Activated T-cell treated with anti-CD3 and anti-CD28 coated beads, Interleukin-2, amount 50 U/mL, for 4 hours (primary cell): ENCODE measurements around the gene STN1. TPM values are rescaled to one million over a fixed set of nuclear protein-coding genes. Genes with fewer than 3 reads are reported as not detected.
"Not testable (repeated sequence)": the region's sequence is repeated elsewhere in the genome, so short reads cannot be mapped to it uniquely, and the experiment has no call there.

ENCODE experiments used
- ATAC-seq, 2 donors: fragments of 200-7000 bp; cut with Tn5 transposase; one replicate each; pipeline ENCODE4 v1.10.0; 2021
- DNase-seq: peaks from one replicate; pipeline ENCODE4 v3.0.0-alpha.2; 2020
- H3K27me3 Mint-ChIP-seq: one replicate; pipeline ENCODE4 v1.8.0; 2021; ENCODE audit warnings: low read depth, mixed read lengths
- H3K36me3 Mint-ChIP-seq: one replicate; pipeline ENCODE4 v1.8.0; 2022; ENCODE audit warnings: mixed read lengths; ENCODE audit not compliant: insufficient read depth
- H3K4me1 Mint-ChIP-seq: one replicate; pipeline ENCODE4 v1.8.0; 2021; ENCODE audit warnings: low read depth, mixed read lengths
- H3K4me3 Mint-ChIP-seq: one replicate; pipeline ENCODE4 v1.8.0; 2021; ENCODE audit warnings: mild to moderate bottlenecking, moderate library complexity, mixed read lengths
- H3K9me3 Mint-ChIP-seq: one replicate; pipeline ENCODE4 v1.8.0; 2021; ENCODE audit warnings: mixed read lengths
- total RNA-seq, 3 donors: library from RNA; stranded (reverse); gene quantifications; one replicate each; pipeline ENCODE4 v1.2.1, GENCODE V29; 2021

Gene STN1
- total RNA-seq, 3 donors from 2014 or later, result 10.3 to 12.8 (median 10.4) TPM

- Mint-ChIP-seq H3K4me3 (peak overlapping the region; percentile 82), H3K36me3 (no peaks in the 10 kb centered on the region), H3K27me3 (peaks cover 32% of the 10 kb centered on the region), H3K4me1 (peaks cover 14% of the 10 kb centered on the region), H3K9me3 (no peaks in the 10 kb centered on the region)
- DNase-seq (peak; percentile 28), ATAC-seq (peak; percentile 47 to 57)
Observed at GRCh38 chr10:103854686-103855391, 63.1 kb downstream of the STN1 start.

- DNase-seq (no peak), ATAC-seq (no peak)
- Mint-ChIP-seq H3K9me3 (no peaks in the 10 kb centered on the region), H3K27me3 (peaks cover 32% of the 10 kb centered on the region), H3K4me1 (peaks cover 14% of the 10 kb centered on the region), H3K4me3 (peak overlapping the region; percentile 82), H3K36me3 (no peaks in the 10 kb centered on the region)
Observed at GRCh38 chr10:103854265-103854685, 63.7 kb downstream of the STN1 start.

- peaks cover 32% of the 10 kb centered on the region for H3K27me3 Mint-ChIP-seq
Observed at GRCh38 chr10:103853428-103854264, 64.3 kb downstream of the STN1 start.

GRCh38 chr10:103852856-103853255 lies 65.1 kb downstream of the STN1 start:
- no peak for ATAC-seq
- Mint-ChIP-seq H3K36me3 (no peaks in the 10 kb centered on the region), H3K4me3 (no peak overlapping the region), H3K9me3 (no peaks in the 10 kb centered on the region), H3K27me3 (peaks cover 36% of the 10 kb centered on the region), H3K4me1 (peaks cover 18% of the 10 kb centered on the region)
- DNase-seq, result no peak

More at GRCh38 chr10:103853428-103854264, 64.3 kb downstream of the STN1 start:
- H3K9me3 Mint-ChIP-seq, result no peaks in the 10 kb centered on the region
- DNase-seq (no peak), ATAC-seq (no peak)
- H3K36me3 Mint-ChIP-seq, result no peaks in the 10 kb centered on the region
- H3K4me3 Mint-ChIP-seq, result peak overlapping the region; percentile 82
- peaks cover 15% of the 10 kb centered on the region for H3K4me1 Mint-ChIP-seq

GRCh38 chr10:103852189-103852711 lies 65.7 kb downstream of the STN1 start:
- H3K36me3 Mint-ChIP-seq, result no peaks in the 10 kb centered on the region
- ATAC-seq (no peak), DNase-seq (no peak)
- H3K27me3 Mint-ChIP-seq, result peaks cover 33% of the 10 kb centered on the region
- H3K9me3 Mint-ChIP-seq, result no peaks in the 10 kb centered on the region
- H3K4me1 Mint-ChIP-seq, result peaks cover 18% of the 10 kb centered on the region
- no peak overlapping the region for H3K4me3 Mint-ChIP-seq

GRCh38 chr10:103851261-103851660 lies 66.7 kb downstream of the STN1 start:
- H3K4me1 Mint-ChIP-seq, result peaks cover 23% of the 10 kb centered on the region
- no peaks in the 10 kb centered on the region for H3K36me3 Mint-ChIP-seq
- ATAC-seq, result no peak
- H3K27me3 Mint-ChIP-seq, result peaks cover 23% of the 10 kb centered on the region
- H3K4me3 Mint-ChIP-seq, result no peak overlapping the region
- DNase-seq, result no peak
- H3K9me3 Mint-ChIP-seq, result no peaks in the 10 kb centered on the region

- peaks cover 18% of the 10 kb centered on the region for H3K27me3 Mint-ChIP-seq
- no peaks in the 10 kb centered on the region for H3K9me3 Mint-ChIP-seq
- no peak overlapping the region for H3K4me3 Mint-ChIP-seq
- no peaks in the 10 kb centered on the region for H3K36me3 Mint-ChIP-seq
- ATAC-seq (no peak), DNase-seq (no peak)
- peaks cover 28% of the 10 kb centered on the region for H3K4me1 Mint-ChIP-seq
Observed at GRCh38 chr10:103850572-103850895, 67.5 kb downstream of the STN1 start.

- H3K27me3 Mint-ChIP-seq, result peaks cover 18% of the 10 kb centered on the region
- no peaks in the 10 kb centered on the region for H3K36me3 Mint-ChIP-seq
- no peaks in the 10 kb centered on the region for H3K9me3 Mint-ChIP-seq
- ATAC-seq, result no peak
- H3K4me1 Mint-ChIP-seq, result peaks cover 30% of the 10 kb centered on the region
- no peak for DNase-seq
- no peak overlapping the region for H3K4me3 Mint-ChIP-seq
Observed at GRCh38 chr10:103849880-103850571, 68.0 kb downstream of the STN1 start.

- H3K9me3 Mint-ChIP-seq, result no peaks in the 10 kb centered on the region
- no peaks in the 10 kb centered on the region for H3K36me3 Mint-ChIP-seq
- no peak for DNase-seq
- H3K4me1 Mint-ChIP-seq, result peaks cover 30% of the 10 kb centered on the region
- no peak for ATAC-seq
- peaks cover 14% of the 10 kb centered on the region for H3K27me3 Mint-ChIP-seq
- H3K4me3 Mint-ChIP-seq, result no peak overlapping the region
Observed at GRCh38 chr10:103849212-103849877, 68.6 kb downstream of the STN1 start.

GRCh38 chr10:103847909-103848468 lies 70.0 kb downstream of the STN1 start:
- ATAC-seq (peak; percentile 55), DNase-seq (no peak)
- no peaks in the 10 kb centered on the region for H3K36me3 Mint-ChIP-seq
- H3K4me1 Mint-ChIP-seq, result peaks cover 25% of the 10 kb centered on the region
- H3K4me3 Mint-ChIP-seq, result no peak overlapping the region
- no peaks in the 10 kb centered on the region for H3K9me3 Mint-ChIP-seq
- peaks cover 4% of the 10 kb centered on the region for H3K27me3 Mint-ChIP-seq

- Mint-ChIP-seq H3K36me3 (no peaks in the 10 kb centered on the region), H3K9me3 (no peaks in the 10 kb centered on the region), H3K4me1 (peaks cover 25% of the 10 kb centered on the region), H3K4me3 (no peak overlapping the region), H3K27me3 (peaks cover 4% of the 10 kb centered on the region)
- ATAC-seq (no peak), DNase-seq (no peak)
Observed at GRCh38 chr10:103847346-103847745, 70.6 kb downstream of the STN1 start.

GRCh38 chr10:103845972-103846371 lies 72.0 kb downstream of the STN1 start:
- H3K4me3 Mint-ChIP-seq, result peak overlapping the region; percentile 33
- peak; percentile 73 to 86 for ATAC-seq

GRCh38 chr10:103845346-103845745 lies 72.6 kb downstream of the STN1 start:
- not testable (repeated sequence) for DNase-seq, H3K9me3 Mint-ChIP-seq, H3K36me3 Mint-ChIP-seq, ATAC-seq, H3K27me3 Mint-ChIP-seq, H3K4me3 Mint-ChIP-seq
- peaks cover 25% of the 10 kb centered on the region for H3K4me1 Mint-ChIP-seq

More at GRCh38 chr10:103845972-103846371, 72.0 kb downstream of the STN1 start:
- Mint-ChIP-seq H3K27me3 (peaks cover 4% of the 10 kb centered on the region), H3K4me1 (peaks cover 25% of the 10 kb centered on the region), H3K36me3 (no peaks in the 10 kb centered on the region), H3K9me3 (no peaks in the 10 kb centered on the region)
- DNase-seq, result peak; percentile 12
